ENCODE measurements around the gene EEA1. TPM values are rescaled to one million over a fixed set of nuclear protein-coding genes. Genes with fewer than 3 reads are reported as not detected.
"Not testable (repeated sequence)": the region's sequence is repeated elsewhere in the genome, so short reads cannot be mapped to it uniquely, and the experiment has no call there.

EEA1 gene
- total and polyA plus RNA-seq, 2 of the 4 experiments (the other 2 are of a cell fraction), result 4.6 to 12.5 TPM

GRCh38 chr12:92968176-92968813, 39.2 kb upstream of the EEA1 start:
- 0% methylated on average over 1 of the region's 3 CpGs; no CpG with 5 or more reads in 1 of the 2 experiments for WGBS, 2 experiments (ENCODE audit: extremely low coverage in 2 of 2, insufficient read length in 1 of 2)
- DNase-seq, result peak; percentile 13
- Histone ChIP-seq H4K5ac (ENCODE audit: low read depth, low read length) (no peak overlapping the region), H3K4me2 (ENCODE audit: low read depth, low read length) (no peak overlapping the region), H4K20me1 (ENCODE audit: insufficient read depth, low read length) (no peaks in the 10 kb centered on the region), H2BK5ac (ENCODE audit: low read depth, low read length, poor library complexity, severe bottlenecking) (peak overlapping the region; percentile 7), H2BK120ac (ENCODE audit: low read depth, low read length) (peak overlapping the region; percentile 67), H3K4me1 (ENCODE audit: control insufficient read depth, insufficient read depth, low read length) (peaks cover 8% of the 10 kb centered on the region), H3K27me3 (ENCODE audit: control insufficient read depth, insufficient read depth, low read length) (no peaks in the 10 kb centered on the region), H3K9me3 (ENCODE audit: control insufficient read depth, insufficient read depth, low read length) (no peaks in the 10 kb centered on the region), H2AFZ (replicated peaks; ENCODE audit: low read length, poor library complexity) (no peak overlapping the region), H2AK5ac (ENCODE audit: low read depth, low read length) (peak overlapping the region; percentile 23; the same call in 1 of the 2 replicates), H2AK9ac (replicated peaks; ENCODE audit: low read depth, low read length, poor library complexity) (no peak overlapping the region), H3K9me1 (ENCODE audit: insufficient read depth, low read length) (peaks cover 7% of the 10 kb centered on the region; the same call in 1 of the 2 replicates), H3K23ac (ENCODE audit: low read depth, low read length) (peak overlapping the region; percentile 40), H3K9ac (ENCODE audit: low read depth, low read length) (no peak overlapping the region), H3K56ac (ENCODE audit: extremely low read depth, insufficient read depth, low read length) (no peak overlapping the region; the same call in 1 of the 2 replicates), H3K79me1 (ENCODE audit: low read depth in 1 of 2, low read length in 2 of 2) (no peaks in the 10 kb centered on the region), H4K91ac (ENCODE audit: insufficient read depth, low read depth, low read length) (peak overlapping the region; percentile 49; the same call in 1 of the 2 replicates), H3K18ac (ENCODE audit: low read depth, low read length) (peak overlapping the region; percentile 43; the same call in 1 of the 2 replicates), H2BK15ac (ENCODE audit: low read depth, low read length) (peak overlapping the region; percentile 16; the same call in 1 of the 3 replicates), H3K14ac (replicated peaks; ENCODE audit: low read depth, low read length) (peak overlapping the region; percentile 29; the same call in 1 of the 2 replicates), H3K27ac (ENCODE audit: insufficient read depth, low read length) (no peak overlapping the region), H2BK20ac (ENCODE audit: low read depth, low read length) (peak overlapping the region; percentile 73), H3K36me3 (ENCODE audit: control insufficient read depth, insufficient read depth, low read length) (no peaks in the 10 kb centered on the region), H4K8ac (ENCODE audit: low read depth in 2 of 2, low read length in 2 of 2) (peak overlapping the region in 1 of 2 experiments; percentile 53; a peak in 1 of 4 replicates), H3K4me3 (ENCODE audit: insufficient read depth, low read depth, low read length) (no peak overlapping the region), H3K4ac (ENCODE audit: low read depth, low read length) (peak overlapping the region; percentile 54)
- intact Hi-C loops (cut with micrococcal nuclease), result no loop called here
- no TSS peak for BruUV-seq (replicated peaks)
- POLR2A ChIA-PET (ENCODE audit: unreplicated experiment), result no interaction called here
- no peak for TF ChIP-seq USF2 (IDR thresholded peaks at IDR 0.05; ENCODE audit: low read depth, low read length)
- TF ChIP-seq SMC3 (IDR thresholded peaks at IDR 0.05; ENCODE audit: low read depth, low read length), result no peak
- TF ChIP-seq CEBPB (IDR thresholded peaks at IDR 0.05; ENCODE audit: low read depth, low read length), result no peak
- no peak for TF ChIP-seq RCOR1 (IDR thresholded peaks at IDR 0.05; ENCODE audit: insufficient replicate concordance, low read length)
- no peak for TF ChIP-seq RAD21 (IDR thresholded peaks at IDR 0.05; ENCODE audit: low read length)
- no peak for TF ChIP-seq FOS (IDR thresholded peaks at IDR 0.05; ENCODE audit: low read depth, low read length)
- no peak for ATAC-seq (ENCODE audit: low read depth)
- in situ Hi-C loops (cut with MboI; ENCODE audit: low sequenced_read_pairs), result no loop called here
- dilution Hi-C loops (cut with HindIII; ENCODE audit: low sequenced_read_pairs, unreplicated experiment), result no loop called here
- CTCF ChIA-PET, result interaction anchor here (1.2 kb wide), 1 partner anchor 451 kb away, joined by 5 read pairs; no protein-coding TSS in a partner anchor

- H3K14ac ChIP-seq (replicated peaks; ENCODE audit: low read depth, low read length); H2AK9ac ChIP-seq (replicated peaks; ENCODE audit: low read depth, low read length, poor library complexity); H4K5ac ChIP-seq (ENCODE audit: low read depth, low read length); H3K56ac ChIP-seq (ENCODE audit: extremely low read depth, insufficient read depth, low read length); H4K20me1 ChIP-seq (ENCODE audit: insufficient read depth, low read length); H3K4me3 ChIP-seq (ENCODE audit: insufficient read depth, low read depth, low read length); H3K27me3 ChIP-seq (ENCODE audit: control insufficient read depth, insufficient read depth, low read length); intact Hi-C loops (cut with micrococcal nuclease); H3K4me1 ChIP-seq (ENCODE audit: control insufficient read depth, insufficient read depth, low read length); H4K8ac ChIP-seq (ENCODE audit: low read depth in 2 of 2, low read length in 2 of 2); POLR2A ChIA-PET (ENCODE audit: unreplicated experiment); H3K9ac ChIP-seq (ENCODE audit: low read depth, low read length); dilution Hi-C loops (cut with HindIII; ENCODE audit: low sequenced_read_pairs, unreplicated experiment); BruUV-seq (replicated peaks); H3K9me3 ChIP-seq (ENCODE audit: control insufficient read depth, insufficient read depth, low read length); H3K4me2 ChIP-seq (ENCODE audit: low read depth, low read length); in situ Hi-C loops (cut with MboI; ENCODE audit: low sequenced_read_pairs); H3K36me3 ChIP-seq (ENCODE audit: control insufficient read depth, insufficient read depth, low read length); H3K27ac ChIP-seq (ENCODE audit: insufficient read depth, low read length); H2BK5ac ChIP-seq (ENCODE audit: low read depth, low read length, poor library complexity, severe bottlenecking); H2BK120ac ChIP-seq (ENCODE audit: low read depth, low read length); H3K18ac ChIP-seq (ENCODE audit: low read depth, low read length); H3K9me1 ChIP-seq (ENCODE audit: insufficient read depth, low read length); DNase-seq; H2AFZ ChIP-seq (replicated peaks; ENCODE audit: low read length, poor library complexity); H2BK20ac ChIP-seq (ENCODE audit: low read depth, low read length); H4K91ac ChIP-seq (ENCODE audit: insufficient read depth, low read depth, low read length); H3K23ac ChIP-seq (ENCODE audit: low read depth, low read length); ATAC-seq (ENCODE audit: low read depth); H3K4ac ChIP-seq (ENCODE audit: low read depth, low read length); H2BK15ac ChIP-seq (ENCODE audit: low read depth, low read length); H3K79me1 ChIP-seq (ENCODE audit: low read depth in 1 of 2, low read length in 2 of 2); H2AK5ac ChIP-seq (ENCODE audit: low read depth, low read length): not testable (repeated sequence)
- CTCF ChIA-PET, result interaction anchor here (1.7 kb wide), 1 partner anchor 179 kb away, joined by 3 read pairs; no protein-coding TSS in a partner anchor
- WGBS, 2 experiments (ENCODE audit: extremely low coverage in 2 of 2, insufficient read length in 1 of 2), result no CpG with 5 or more reads among the region's 1 CpG
Observed at GRCh38 chr12:92964378-92964777, 35.3 kb upstream of the EEA1 start.
